Adrenal gland (tissue), 12 donors: Measurements from ENCODE around the gene SFT2D1. TPM values are rescaled to one million over a fixed set of nuclear protein-coding genes. Genes with fewer than 3 reads are reported as not detected.

Source experiments
- DNase-seq, 7 donors: peaks; one replicate each; pipeline ENCODE4 v3.0.0-alpha.2; 2019 to 2020
- H3K27ac ChIP-seq, 5 donors: fragments of 200-600 bp; sonication (generic) in 4 of 5; 1 replicate in 3 of 5; 2 replicates in 2 of 5; pipeline versions ENCODE4 v1.5.1 to v1.8.0; 2016 to 2020; ENCODE audit warnings: mild to moderate bottlenecking in 1 of 5
- H3K27me3 ChIP-seq: fragments of 200-600 bp; 2 replicates; pipeline ENCODE4 v1.8.0; 2021
- H3K36me3 ChIP-seq, 2 donors: fragments of 200-600 bp; replicated peaks in 1 of 2; 1 replicate in 1 of 2; 2 replicates in 1 of 2; pipeline versions ENCODE4 v1.5.1 to v1.8.0; 2018 to 2022
- H3K4me1 ChIP-seq, 2 donors: fragments of 200-600 bp; replicated peaks in 1 of 2; 1 replicate in 1 of 2; 2 replicates in 1 of 2; pipeline versions ENCODE4 v1.5.1 to v1.8.0; 2018 to 2021
- H3K4me3 ChIP-seq, 4 donors: fragments of 200-600 bp; sonication (generic) in 3 of 4; one replicate each; pipeline ENCODE4 v1.5.1; 2016 to 2018
- H3K9me3 ChIP-seq, 3 donors: fragments of 200-600 bp; sonication (generic) in 1 of 3; replicated peaks in 1 of 3; 1 replicate in 2 of 3; 2 replicates in 1 of 3; pipeline versions ENCODE4 v1.5.1 to v1.8.0; 2016 to 2021
- POLR2A ChIP-seq, 2 donors: fragments of 450-650 bp; IDR thresholded peaks; one replicate each; pipeline ENCODE4 v1.6.1; 2017; ENCODE audit warnings: antibody characterized with exemption in 2 of 2, mild to moderate bottlenecking in 2 of 2, moderate library complexity in 1 of 2
- WGBS, 4 donors: extraction: QIAGEN DNeasy Blood & Tissue Kit in 2 of 4; methylation state at CpG; one replicate each; pipeline versions ENCODE4 v1.1.5 to v1.1.7; 2013 to 2017; 5-methylcytosine and 5-hydroxymethylcytosine counted together
- intact Hi-C, 2 donors: fragments of 100-400 bp; cut with DNase I; formaldehyde crosslinking; loops; one replicate each; pipeline versions ENCODE4 v1.14.1 to v1.15.0; 2022 to 2023
- polyA plus RNA-seq, 3 donors: library from polyadenylated mRNA; stranded (reverse); fragments of 200-250 nt in 2 of 3; fragments of 350-450 nt in 1 of 3; fragmentation: Illumina TruSeq in 1 of 3; extraction: RNeasy Lipid Tissue Mini Kit (QIAGEN cat#74804) in 1 of 3; gene quantifications; one replicate each; pipeline ENCODE4 v1.2.3, GENCODE V29; 2013 to 2014
- total RNA-seq, 9 donors: library from RNA; depleted of rRNA in 4 of 9; stranded (reverse); fragments of >200 nt in 4 of 9; fragments of 120-200 nt in 1 of 9; fragmentation: NEBNext Ultra II Directional in 1 of 9; extraction: Animal tissue kit (Norgen Biotek cat#: 25700) in 1 of 9; gene quantifications; one replicate each; pipeline versions ENCODE4 v1.1.0 to v1.2.4, GENCODE V29; 2013 to 2023
- TF ChIP-seq, protein P1 (sequence below), 6 experiments: fragments of 450-650 bp in 4 of 6; fragments of 200-600 bp in 2 of 6; sonication (generic) in 1 of 6; IDR thresholded peaks; 1 replicate in 5 of 6; 2 replicates in 1 of 6; pipeline versions ENCODE4 v1.5.1 to v1.8.0; 2016 to 2021; ENCODE audit warnings: antibody characterized with exemption in 6 of 6, mild to moderate bottlenecking in 2 of 6, moderate library complexity in 1 of 6
- donor health status: healthy with polysubstance abuse.
- donor health status: Bipolar disorder and iron deficiency.
- donor health status: DM: yes; HTN: yes; CAD: no.
- donor health status: DM: no; HTN: no; CAD: no.
- donor health status: DM: no; HTN: no; CAD: no.
- donor health status: DM: yes; HTN: yes; CAD: no.

SFT2D1 gene
- total and polyA plus RNA-seq, 12 donors, result 32.6 to 68.0 (median 46.2) TPM

DNA sequence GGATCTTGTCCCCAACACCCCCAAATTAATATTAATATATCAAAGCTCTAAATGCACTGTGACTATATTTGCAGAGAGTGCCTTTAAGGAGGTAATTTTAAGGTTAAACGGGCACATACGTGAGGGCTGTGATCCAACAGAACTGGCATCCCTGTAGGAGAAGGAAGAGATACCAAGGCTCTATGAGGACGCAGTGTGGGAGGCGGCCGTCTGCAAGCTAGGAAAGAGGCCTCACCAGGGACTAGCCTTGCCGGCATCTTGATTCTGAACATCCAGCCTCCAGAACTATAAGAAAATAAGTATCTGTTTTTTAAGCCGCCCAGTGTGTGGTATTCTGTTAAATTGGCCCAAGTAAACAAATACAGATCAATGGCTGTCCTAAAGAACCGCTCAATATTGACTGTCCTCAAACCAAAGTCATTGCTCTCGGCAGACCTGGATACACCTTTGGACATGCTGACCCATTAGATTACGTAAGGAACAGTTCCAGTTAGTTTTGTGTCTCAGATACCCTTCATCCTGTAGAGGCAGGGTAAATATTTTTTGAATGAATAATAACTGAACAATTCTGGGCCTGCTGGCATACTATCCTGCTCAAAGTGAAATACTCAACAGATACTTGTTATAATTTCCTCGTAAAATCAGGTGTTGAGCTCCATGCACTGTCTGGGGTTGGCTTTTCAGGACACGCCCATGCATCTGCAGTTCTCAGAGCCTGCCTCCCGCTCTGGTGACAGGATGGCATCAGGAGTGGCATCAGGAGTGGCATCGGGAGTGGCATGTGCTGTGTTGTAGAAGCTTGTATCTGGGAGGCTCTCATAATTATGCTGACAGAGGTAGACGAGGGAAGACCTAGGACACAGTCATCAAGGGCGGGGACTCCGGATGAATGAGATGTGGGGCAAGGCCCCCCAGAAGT lies 40.5 kb downstream of the SFT2D1 start:
- no peaks in the 10 kb centered on the region for H3K9me3 ChIP-seq
- H3K27ac ChIP-seq, result no peak overlapping the region
- H3K36me3 ChIP-seq, result no peaks in the 10 kb centered on the region
- H3K27me3 ChIP-seq, result peaks cover 22% of the 10 kb centered on the region
- TF ChIP-seq, protein P1, sequence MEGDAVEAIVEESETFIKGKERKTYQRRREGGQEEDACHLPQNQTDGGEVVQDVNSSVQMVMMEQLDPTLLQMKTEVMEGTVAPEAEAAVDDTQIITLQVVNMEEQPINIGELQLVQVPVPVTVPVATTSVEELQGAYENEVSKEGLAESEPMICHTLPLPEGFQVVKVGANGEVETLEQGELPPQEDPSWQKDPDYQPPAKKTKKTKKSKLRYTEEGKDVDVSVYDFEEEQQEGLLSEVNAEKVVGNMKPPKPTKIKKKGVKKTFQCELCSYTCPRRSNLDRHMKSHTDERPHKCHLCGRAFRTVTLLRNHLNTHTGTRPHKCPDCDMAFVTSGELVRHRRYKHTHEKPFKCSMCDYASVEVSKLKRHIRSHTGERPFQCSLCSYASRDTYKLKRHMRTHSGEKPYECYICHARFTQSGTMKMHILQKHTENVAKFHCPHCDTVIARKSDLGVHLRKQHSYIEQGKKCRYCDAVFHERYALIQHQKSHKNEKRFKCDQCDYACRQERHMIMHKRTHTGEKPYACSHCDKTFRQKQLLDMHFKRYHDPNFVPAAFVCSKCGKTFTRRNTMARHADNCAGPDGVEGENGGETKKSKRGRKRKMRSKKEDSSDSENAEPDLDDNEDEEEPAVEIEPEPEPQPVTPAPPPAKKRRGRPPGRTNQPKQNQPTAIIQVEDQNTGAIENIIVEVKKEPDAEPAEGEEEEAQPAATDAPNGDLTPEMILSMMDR (IDR thresholded peaks at IDR 0.05), result no peak
- TF ChIP-seq POLR2A (IDR thresholded peaks at IDR 0.05), result no peak
- no peak overlapping the region for H3K4me3 ChIP-seq
- no peak for DNase-seq
- WGBS, 4 donors, result 80 to 91% (median 88%) methylated on average over 17 of the region's 17 CpGs
- no peaks in the 10 kb centered on the region for H3K4me1 ChIP-seq
- intact Hi-C loops, result no loop called here

DNA sequence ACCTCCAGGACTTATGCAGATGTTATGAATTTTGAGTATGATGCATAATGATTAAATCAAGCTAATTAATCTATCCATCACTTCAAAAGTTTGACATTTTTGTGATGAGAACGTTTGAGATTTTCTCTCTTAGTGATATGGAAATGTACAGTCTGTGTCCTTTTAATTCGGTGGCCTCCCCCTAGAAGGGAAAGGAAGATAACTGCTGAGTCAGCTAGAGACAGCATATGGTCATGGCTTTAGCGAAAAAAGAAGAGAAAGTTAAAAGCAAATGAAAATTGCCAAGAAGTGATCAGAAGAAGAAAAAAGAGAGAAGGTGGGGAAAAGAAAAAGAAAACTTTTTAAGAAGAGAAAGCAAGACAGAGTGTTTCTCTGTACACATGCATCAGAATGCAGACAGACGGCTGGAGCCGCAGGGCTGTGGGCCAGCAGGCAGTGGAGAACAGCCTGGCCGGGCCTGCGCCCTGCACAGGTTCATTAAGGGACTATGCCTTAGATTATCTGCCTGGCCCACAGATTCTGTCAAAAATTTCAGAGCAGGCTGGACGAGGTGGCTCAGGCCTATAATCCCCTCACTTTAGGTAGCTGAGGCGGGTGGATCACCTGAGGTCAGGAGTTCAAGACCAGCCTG lies 41.9 kb downstream of the SFT2D1 start:
- WGBS, 4 donors, result 75 to 82% (median 79%) methylated on average over 8 to 9 of the region's 9 CpGs
- H3K4me1 ChIP-seq, result no peaks in the 10 kb centered on the region
- no peaks in the 10 kb centered on the region for H3K9me3 ChIP-seq
- TF ChIP-seq, protein P1 (IDR thresholded peaks at IDR 0.05), result no peak
- no peak for TF ChIP-seq POLR2A (IDR thresholded peaks at IDR 0.05)
- no peak for DNase-seq
- intact Hi-C loops, result no loop called here
- H3K4me3 ChIP-seq, result no peak overlapping the region
- H3K27me3 ChIP-seq, result peaks cover 8% of the 10 kb centered on the region
- no peak overlapping the region for H3K27ac ChIP-seq
- H3K36me3 ChIP-seq, result no peaks in the 10 kb centered on the region

DNA sequence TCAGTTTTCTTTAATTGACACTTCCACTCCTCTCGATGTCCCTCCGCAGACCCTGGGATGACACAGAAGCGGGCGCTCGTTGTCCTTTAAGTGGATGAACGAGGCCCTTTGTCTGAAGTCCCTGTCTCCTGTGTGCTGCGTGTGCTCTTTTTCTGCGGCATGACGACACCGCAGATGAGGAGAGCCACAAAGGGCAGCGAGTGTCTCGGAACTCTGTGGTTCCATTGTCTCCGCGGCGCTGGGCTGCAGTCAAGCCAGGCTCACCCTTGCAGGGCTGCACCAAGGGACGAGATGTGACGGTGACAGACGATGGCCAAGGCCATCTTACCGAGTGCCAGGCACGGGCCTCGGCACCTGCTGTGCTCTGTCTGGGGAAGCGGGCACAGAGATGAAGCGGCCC lies 44.7 kb downstream of the SFT2D1 start:
- no peaks in the 10 kb centered on the region for H3K4me1 ChIP-seq
- no peaks in the 10 kb centered on the region for H3K9me3 ChIP-seq
- H3K27ac ChIP-seq, result no peak overlapping the region
- no peak for TF ChIP-seq POLR2A (IDR thresholded peaks at IDR 0.05)
- TF ChIP-seq, protein P1 (IDR thresholded peaks at IDR 0.05), result no peak
- intact Hi-C loops, result no loop called here
- peaks cover 5% of the 10 kb centered on the region for H3K27me3 ChIP-seq
- H3K4me3 ChIP-seq, result no peak overlapping the region
- H3K36me3 ChIP-seq, result no peaks in the 10 kb centered on the region
- no peak for DNase-seq
- WGBS, 4 donors, result 83 to 95% (median 86%) methylated on average over 20 to 23 of the region's 23 CpGs

DNA sequence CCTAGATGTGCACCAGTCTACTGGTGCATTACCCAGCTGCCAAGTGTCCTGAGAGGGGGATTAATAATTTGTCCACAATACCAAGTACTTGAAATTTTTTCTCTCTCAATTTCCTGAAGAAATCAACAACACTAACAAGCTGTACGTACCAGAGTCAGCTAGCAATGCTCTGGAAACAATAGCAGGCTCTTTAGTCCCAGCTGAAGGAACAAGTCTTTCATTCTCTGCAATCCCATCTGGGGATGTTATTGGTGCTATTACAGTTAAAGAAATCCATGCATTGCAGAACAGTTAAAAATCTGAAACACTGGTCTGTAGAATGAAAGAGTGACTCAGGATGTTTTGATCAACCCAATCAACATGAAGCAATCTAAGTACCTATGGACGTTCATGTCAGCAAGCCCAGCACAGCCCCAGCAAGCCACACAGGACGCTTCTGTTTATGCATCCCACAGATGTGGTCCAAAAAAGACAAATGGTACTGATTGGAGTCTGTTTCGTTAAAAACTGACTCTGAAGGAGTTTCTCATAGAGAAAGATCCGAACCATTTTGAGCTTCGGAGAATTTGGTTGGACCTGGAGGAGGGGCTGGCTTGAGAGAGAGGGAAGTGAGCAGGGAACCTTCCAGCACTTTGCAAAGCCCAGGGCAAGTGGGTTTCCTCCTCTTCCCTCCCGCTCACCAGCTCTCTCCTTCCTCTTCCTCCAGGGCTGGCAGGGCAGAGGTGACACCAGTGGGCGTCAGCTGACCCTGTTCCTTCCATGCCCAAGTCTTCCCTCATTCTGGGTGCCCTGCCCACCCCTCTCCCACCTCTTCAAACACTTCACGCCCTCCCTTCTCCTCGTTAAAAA lies 46.1 kb downstream of the SFT2D1 start:
- no peak for TF ChIP-seq POLR2A (IDR thresholded peaks at IDR 0.05)
- TF ChIP-seq, protein P1 (IDR thresholded peaks at IDR 0.05), result no peak
- no peak for DNase-seq
- Histone ChIP-seq H3K36me3 (no peaks in the 10 kb centered on the region), H3K4me1 (no peaks in the 10 kb centered on the region), H3K4me3 (no peak overlapping the region), H3K9me3 (no peaks in the 10 kb centered on the region), H3K27ac (no peak overlapping the region), H3K27me3 (peaks cover 5% of the 10 kb centered on the region)
- WGBS, 4 donors, result 71 to 77% (median 74%) methylated on average over 10 of the region's 10 CpGs
- intact Hi-C loops, result no loop called here
